CD14-positive monocyte (primary cell): Measurements from ENCODE around the gene TMEM184B. TPM values are rescaled to one million over a fixed set of nuclear protein-coding genes. Genes with fewer than 3 reads are reported as not detected.

Experiments used
- DNase-seq, 3 donors: peaks; one replicate each; pipeline ENCODE4 v3.0.0-alpha.2; 2011 to 2022
- H2AFZ ChIP-seq: 2 replicates; pipeline ENCODE4 v1.6.0; 2012; ENCODE audit warnings: mild to moderate bottlenecking, low read depth, low read length, inconsistent platforms; ENCODE audit not compliant: insufficient read depth, poor library complexity, severe bottlenecking
- H3K27ac ChIP-seq, 2 donors: 1 replicate in 1 of 2; 2 replicates in 1 of 2; pipeline ENCODE4 v1.5.1; 2012 to 2013; ENCODE audit warnings: low read length in 2 of 2, control low read depth in 1 of 2, inconsistent platforms in 1 of 2, low read depth in 1 of 2, mild to moderate bottlenecking in 1 of 2
- H3K27me3 ChIP-seq, 2 donors: one replicate each; pipeline versions ENCODE4 v1.6.0 to v1.6.1; 2011 to 2013; ENCODE audit warnings: low read length in 2 of 2; ENCODE audit not compliant: control insufficient read depth in 2 of 2, insufficient read depth in 2 of 2
- H3K36me3 ChIP-seq, 2 donors: replicated peaks in 1 of 2; 1 replicate in 1 of 2; 2 replicates in 1 of 2; pipeline versions ENCODE4 v1.5.1 to v1.6.1; 2012 to 2013; ENCODE audit warnings: low read length in 2 of 2, control low read depth in 1 of 2, inconsistent platforms in 1 of 2, mild to moderate bottlenecking in 1 of 2; ENCODE audit not compliant: insufficient read depth in 2 of 2, control insufficient read depth in 1 of 2
- H3K4me1 ChIP-seq, 2 donors: 1 replicate in 1 of 2; 2 replicates in 1 of 2; pipeline versions ENCODE4 v1.5.1 to v1.6.1; 2012 to 2013; ENCODE audit warnings: low read length in 2 of 2, control low read depth in 1 of 2, inconsistent platforms in 1 of 2, mild to moderate bottlenecking in 1 of 2, moderate library complexity in 1 of 2; ENCODE audit not compliant: insufficient read depth in 2 of 2, control insufficient read depth in 1 of 2
- H3K4me2 ChIP-seq: replicated peaks from 2 replicates; pipeline ENCODE3; 2012; ENCODE audit warnings: low read length, moderate library complexity, mild to moderate bottlenecking; ENCODE audit not compliant: poor library complexity, severe bottlenecking; ENCODE audit errors: extremely low read depth
- H3K4me3 ChIP-seq, 3 experiments: fragments of 200-600 bp in 1 of 3; sonication (generic) in 1 of 3; replicated peaks in 1 of 3; 1 replicate in 2 of 3; 2 replicates in 1 of 3; pipeline ENCODE4 v1.5.1; 2011 to 2013; ENCODE audit warnings: low read length in 3 of 3, mild to moderate bottlenecking in 3 of 3, control low read depth in 2 of 3, low read depth in 2 of 3, inconsistent platforms in 1 of 3, moderate library complexity in 1 of 3
- H3K79me2 ChIP-seq: 2 replicates; pipeline ENCODE4 v1.6.0; 2012; ENCODE audit warnings: mild to moderate bottlenecking, control low read depth, inconsistent platforms, low read length, moderate library complexity; ENCODE audit not compliant: insufficient read depth
- H3K9ac ChIP-seq: 2 replicates; pipeline ENCODE4 v1.6.0; 2017; ENCODE audit warnings: low read length, mild to moderate bottlenecking; ENCODE audit not compliant: insufficient read depth, poor library complexity, severe bottlenecking
- H3K9me3 ChIP-seq, 2 donors: replicated peaks in 1 of 2; 1 replicate in 1 of 2; 2 replicates in 1 of 2; pipeline versions ENCODE4 v1.5.1 to v1.6.1; 2012 to 2013; ENCODE audit warnings: low read length in 2 of 2, control low read depth in 1 of 2; ENCODE audit not compliant: control insufficient read depth in 1 of 2, insufficient read depth in 1 of 2
- H4K20me1 ChIP-seq: 2 replicates; pipeline ENCODE4 v1.6.0; 2012; ENCODE audit warnings: mild to moderate bottlenecking, low read length, control low read depth, moderate library complexity; ENCODE audit not compliant: insufficient read depth
- H3K27ac Mint-ChIP-seq, 7 donors: one replicate each; pipeline ENCODE4 v1.8.0; 2020; ENCODE audit warnings: mild to moderate bottlenecking in 7 of 7, mixed read lengths in 7 of 7, moderate library complexity in 6 of 7, inconsistent platforms in 2 of 7
- H3K27me3 Mint-ChIP-seq, 3 donors: one replicate each; pipeline ENCODE4 v1.8.0; 2021 to 2022; ENCODE audit warnings: low read depth in 3 of 3, mild to moderate bottlenecking in 3 of 3, mixed read lengths in 3 of 3, moderate library complexity in 3 of 3, inconsistent platforms in 1 of 3
- H3K36me3 Mint-ChIP-seq, 2 donors: one replicate each; pipeline ENCODE4 v1.8.0; 2020; ENCODE audit warnings: mixed read lengths in 2 of 2, inconsistent platforms in 1 of 2, mild to moderate bottlenecking in 1 of 2
- H3K4me1 Mint-ChIP-seq: one replicate; pipeline ENCODE4 v1.8.0; 2020; ENCODE audit warnings: mild to moderate bottlenecking, mixed read lengths
- H3K4me3 Mint-ChIP-seq, 2 donors: one replicate each; pipeline ENCODE4 v1.8.0; 2020; ENCODE audit warnings: mild to moderate bottlenecking in 2 of 2, mixed read lengths in 2 of 2, moderate library complexity in 1 of 2
- H3K9me3 Mint-ChIP-seq, 7 donors: one replicate each; pipeline ENCODE4 v1.8.0; 2020 to 2022; ENCODE audit warnings: mixed read lengths in 7 of 7, mild to moderate bottlenecking in 6 of 7, moderate library complexity in 6 of 7, inconsistent platforms in 2 of 7
- CTCF ChIP-seq: fragments of 200-600 bp; IDR thresholded peaks from one replicate; pipeline ENCODE4 v1.8.0; 2022; ENCODE audit warnings: antibody characterized with exemption, mild to moderate bottlenecking
- WGBS: methylation state at CpG from one replicate; pipeline ENCODE4 v1.1.5; 2013; ENCODE audit warnings: missing lambda C conversion rate; ENCODE audit not compliant: insufficient coverage; 5-methylcytosine and 5-hydroxymethylcytosine counted together
- intact Hi-C, 2 donors: fragments of 100-400 bp; cut with micrococcal nuclease; formaldehyde crosslinking; loops; one replicate each; pipeline versions ENCODE4 v1.15.0 to v1.15.1; 2023
- polyA plus RNA-seq, 3 donors: library from polyadenylated mRNA; depleted of rRNA in 1 of 3; unstranded in 2 of 3; stranded (reverse) in 1 of 3; fragments of 300-500 nt in 2 of 3; fragments of >200 nt in 1 of 3; fragmentation: Illumina TruSeq in 2 of 3; gene quantifications; 1 replicate in 2 of 3; 2 replicates in 1 of 3; pipeline ENCODE4 v1.2.3, GENCODE V29; 2012 to 2021

TMEM184B gene
- polyA plus RNA-seq, 3 donors: 7.4 to 17.7 (median 10.6) TPM

- Histone ChIP-seq H4K20me1 (peaks cover 43% of the 10 kb centered on the region), H3K4me1 (peaks cover 21 to 53% of the 10 kb centered on the region in 2 donors), H3K79me2 (no peaks in the 10 kb centered on the region), H3K36me3 (no peaks in the 10 kb centered on the region), H2AFZ (no peak overlapping the region), H3K9me3 (no peaks in the 10 kb centered on the region), H3K27ac (peak overlapping the region in 1 of 2 donors; percentile 85), H3K4me2 (peak overlapping the region; percentile 94), H3K27me3 (peaks cover 0 to 15% of the 10 kb centered on the region in 2 donors), H3K9ac (peak overlapping the region; percentile 92), H3K4me3 (peak overlapping the region; percentile 47 to 79 (median 78))
- Mint-ChIP-seq H3K27ac (peak overlapping the region; percentile 35 to 86 (median 76)), H3K9me3 (no peaks in the 10 kb centered on the region), H3K27me3 (peaks cover 14 to 39% (median 23%) of the 10 kb centered on the region in 3 donors), H3K4me3 (peak overlapping the region; percentile 88 to 89), H3K36me3 (peaks cover 0 to 2% of the 10 kb centered on the region in 2 donors), H3K4me1 (peaks cover 34% of the 10 kb centered on the region)
- under 1% methylated on average over 69 of the region's 74 CpGs for WGBS
- DNase-seq: peak; percentile 71 to 88 (median 80)
- intact Hi-C loops: loop anchor here in 1 of 2 donors (2.0 to 5.0 kb wide), 2 partner anchors 22 to 55 kb away; partner anchors contain the start of gene PLA2G6
- TF ChIP-seq CTCF: no peak
Observed at GRCh38 chr22:38202437-38203089, 70.2 kb downstream of the TMEM184B start.

GRCh38 chr22:38201711-38202436 is 70.9 kb downstream of the TMEM184B start, which contains the start of gene MAFF:
Gene MAFF, plus strand, starts transcription at chr22:38201994. Its CDS starts 11,860 bp downstream, at chr22:38213854.
- H2AFZ ChIP-seq: no peak within 1 kb of the TSS
- no peak for TF ChIP-seq CTCF
- H3K27me3 Mint-ChIP-seq: peaks cover 14 to 39% (median 23%) of the 10 kb centered on the region in 3 donors
- H3K36me3 Mint-ChIP-seq: peaks cover 0 to 2% of the 10 kb centered on the region in 2 donors
- H3K4me3 Mint-ChIP-seq: peak within 1 kb of the TSS; percentile 89 to 90
- peak within 1 kb of the TSS; percentile 94 for H3K4me2 ChIP-seq
- peaks cover 0 to 15% of the 10 kb centered on the region in 2 donors for H3K27me3 ChIP-seq
- H3K4me1 Mint-ChIP-seq: peaks cover 34% of the 10 kb centered on the region
- H3K9me3 ChIP-seq: no peaks in the 10 kb centered on the region
- no peaks in the 10 kb centered on the region for H3K79me2 ChIP-seq
- no peaks in the 10 kb centered on the region for H3K9me3 Mint-ChIP-seq
- peak within 1 kb of the TSS; percentile 47 to 79 (median 78) for H3K4me3 ChIP-seq
- intact Hi-C loops: loop anchor here in 1 of 2 donors (2.0 to 5.0 kb wide), 2 partner anchors 21 to 55 kb away; partner anchors contain the start of gene PLA2G6
- H3K36me3 ChIP-seq: no peaks in the 10 kb centered on the region
- WGBS: under 1% methylated on average over 74 of the region's 85 CpGs
- peaks cover 21 to 53% of the 10 kb centered on the region in 2 donors for H3K4me1 ChIP-seq
- peak; percentile 96 to 98 (median 97) for DNase-seq
- H3K9ac ChIP-seq: peak within 1 kb of the TSS; percentile 92
- H3K27ac ChIP-seq: peak within 1 kb of the TSS in 1 of 2 donors; percentile 85
- H3K27ac Mint-ChIP-seq: peak within 1 kb of the TSS; percentile 74 to 94 (median 90)
- peaks cover 43% of the 10 kb centered on the region for H4K20me1 ChIP-seq
